Ectodermal cell (in vitro differentiated cells): ENCODE measurements around the gene PTOV1.

ENCODE experiments used
- H3K27ac ChIP-seq: 2 replicates; pipeline ENCODE4 v1.7.0; 2013; ENCODE audit warnings: mild to moderate bottlenecking, low read depth, low read length; ENCODE audit not compliant: insufficient read depth, poor library complexity, severe bottlenecking
- H3K27me3 ChIP-seq: 2 replicates; pipeline ENCODE4 v1.7.0; 2013; ENCODE audit warnings: mild to moderate bottlenecking, low read length; ENCODE audit not compliant: insufficient read depth, control insufficient read depth, poor library complexity, severe bottlenecking
- H3K36me3 ChIP-seq: one replicate; pipeline ENCODE4 v1.7.0; 2013; ENCODE audit warnings: low read length; ENCODE audit not compliant: control insufficient read depth, insufficient read depth
- H3K4me1 ChIP-seq: one replicate; pipeline ENCODE4 v1.7.0; 2013; ENCODE audit warnings: low read length; ENCODE audit not compliant: control insufficient read depth, insufficient read depth
- H3K4me3 ChIP-seq: 2 replicates; pipeline ENCODE4 v1.7.0; 2013; ENCODE audit warnings: low read depth, low read length, control low read depth; ENCODE audit not compliant: insufficient read depth
- H3K9me3 ChIP-seq: 2 replicates; pipeline ENCODE4 v1.7.0; 2013; ENCODE audit warnings: mild to moderate bottlenecking, low read length, moderate library complexity; ENCODE audit not compliant: control insufficient read depth
- WGBS, 2 experiments: methylation state at CpG; one replicate each; pipeline ENCODE4 v1.1.7; 2013; ENCODE audit warnings: missing lambda C conversion rate in 2 of 2; 5-methylcytosine and 5-hydroxymethylcytosine counted together

Gene PTOV1

DNA sequence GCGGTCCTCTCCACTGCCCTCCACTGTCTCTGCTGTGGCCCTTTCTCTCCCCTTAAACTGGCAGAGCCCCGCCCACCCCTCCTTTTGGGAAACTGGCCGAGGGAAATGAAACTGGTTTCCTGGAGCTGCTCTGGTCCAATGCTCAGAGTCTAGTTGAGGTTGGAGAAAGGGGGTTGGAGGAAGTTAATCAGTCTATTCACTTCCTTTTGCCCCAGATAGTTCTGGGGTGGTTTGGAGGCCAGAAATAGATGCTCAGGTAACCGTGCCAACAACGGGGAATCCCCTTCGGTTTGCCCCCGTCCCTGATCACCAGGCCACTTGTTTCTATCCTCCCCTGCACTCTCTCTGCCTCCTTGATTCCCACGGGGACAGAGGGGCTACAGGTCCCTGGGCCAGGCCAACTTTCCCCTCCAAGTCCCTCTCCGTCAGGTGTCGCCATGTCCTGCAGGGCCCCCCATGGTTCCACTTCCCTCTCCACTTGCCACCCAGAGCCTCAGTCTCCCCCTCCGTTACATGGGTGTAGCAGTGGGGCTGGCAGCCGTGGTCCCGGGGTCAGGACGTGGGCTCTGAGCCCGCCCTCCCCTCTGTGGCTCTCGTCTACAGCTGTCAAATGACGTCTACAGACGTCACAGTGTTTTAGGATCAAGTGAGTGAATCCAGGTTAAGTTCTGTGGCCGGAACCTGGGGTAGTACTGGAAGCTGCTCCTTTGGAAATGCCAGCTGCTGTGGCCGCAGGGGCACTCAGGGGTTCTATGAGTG, 46.1 kb downstream of the PTOV1 start, which contains the start of gene IL4I1:
Gene IL4I1 (minus strand): TSS at position 25 of the 759 bp plus-strand sequence. CDS start 727 bp downstream, outside the sequence.
- WGBS, 2 experiments: 67 to 69% methylated on average over 20 of the region's 20 CpGs
- Histone ChIP-seq H3K4me3 (no peak within 1 kb of the TSS), H3K4me1 (peaks cover 8% of the 10 kb centered on the region), H3K27ac (no peak within 1 kb of the TSS), H3K27me3 (no peaks in the 10 kb centered on the region), H3K9me3 (no peaks in the 10 kb centered on the region), H3K36me3 (no peaks in the 10 kb centered on the region)

DNA sequence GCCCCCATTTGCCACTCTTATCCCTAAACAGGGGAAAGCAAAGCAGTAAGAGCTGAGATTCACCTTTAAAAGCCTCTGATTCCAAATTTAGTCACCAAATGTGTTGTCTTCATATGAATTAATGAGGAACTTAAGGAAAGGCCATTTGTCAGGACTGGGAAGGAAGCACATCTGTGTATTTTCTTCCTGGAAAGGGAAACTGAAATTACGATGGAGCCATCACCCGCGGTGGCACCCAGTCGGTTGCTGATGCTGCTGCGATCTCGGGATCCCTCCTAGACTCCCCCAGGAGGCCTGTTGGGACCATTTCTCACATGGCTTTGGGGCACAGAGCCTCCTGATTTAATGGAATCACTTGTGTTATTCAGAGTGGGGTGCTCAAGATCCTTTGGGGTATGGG, 53.2 kb downstream of the PTOV1 start:
- WGBS, 2 experiments: 92 to 93% methylated on average over 6 of the region's 6 CpGs
- Histone ChIP-seq H3K4me1 (no peaks in the 10 kb centered on the region), H3K27me3 (no peaks in the 10 kb centered on the region), H3K9me3 (no peaks in the 10 kb centered on the region), H3K27ac (no peak overlapping the region), H3K4me3 (no peak overlapping the region), H3K36me3 (peaks cover 28% of the 10 kb centered on the region)

DNA sequence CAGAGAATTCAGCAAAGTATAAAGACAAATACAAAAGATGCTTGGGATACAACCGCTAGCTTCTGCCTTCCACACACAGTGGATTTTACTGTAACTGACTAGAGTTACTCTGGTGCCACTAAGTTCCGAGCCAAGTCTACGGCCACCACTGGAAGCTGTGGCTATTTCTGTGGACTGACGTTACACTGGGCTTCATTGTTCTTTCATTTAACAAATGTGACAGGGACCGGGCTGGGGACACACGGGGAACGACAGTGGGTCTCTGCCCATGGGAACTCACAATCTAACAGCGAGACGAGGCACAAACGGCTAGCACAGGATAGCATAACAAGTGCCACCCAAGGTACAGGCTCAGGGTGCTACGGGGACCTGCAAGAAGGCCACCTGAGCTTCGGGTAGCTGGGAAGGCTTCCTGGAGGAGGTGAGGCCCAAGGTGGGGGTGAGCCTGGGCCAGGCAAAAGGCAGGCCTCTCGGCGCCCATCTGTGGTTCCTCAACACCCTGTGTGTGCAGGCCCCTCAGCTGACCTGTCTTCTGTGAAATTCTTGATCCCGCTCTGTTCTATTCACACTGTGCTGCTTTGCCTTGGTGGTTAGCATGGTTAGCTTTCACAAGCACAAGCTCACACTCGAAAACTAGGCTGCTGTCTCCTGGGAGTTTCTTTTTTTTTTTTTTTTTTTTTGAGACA, 56.1 kb downstream of the PTOV1 start:
- Histone ChIP-seq H3K27me3 (no peaks in the 10 kb centered on the region), H3K36me3 (peaks cover 35% of the 10 kb centered on the region), H3K4me3 (no peak overlapping the region), H3K9me3 (no peaks in the 10 kb centered on the region), H3K4me1 (no peaks in the 10 kb centered on the region), H3K27ac (no peak overlapping the region)
- 93 to 95% methylated on average over 16 of the region's 16 CpGs for WGBS, 2 experiments

DNA sequence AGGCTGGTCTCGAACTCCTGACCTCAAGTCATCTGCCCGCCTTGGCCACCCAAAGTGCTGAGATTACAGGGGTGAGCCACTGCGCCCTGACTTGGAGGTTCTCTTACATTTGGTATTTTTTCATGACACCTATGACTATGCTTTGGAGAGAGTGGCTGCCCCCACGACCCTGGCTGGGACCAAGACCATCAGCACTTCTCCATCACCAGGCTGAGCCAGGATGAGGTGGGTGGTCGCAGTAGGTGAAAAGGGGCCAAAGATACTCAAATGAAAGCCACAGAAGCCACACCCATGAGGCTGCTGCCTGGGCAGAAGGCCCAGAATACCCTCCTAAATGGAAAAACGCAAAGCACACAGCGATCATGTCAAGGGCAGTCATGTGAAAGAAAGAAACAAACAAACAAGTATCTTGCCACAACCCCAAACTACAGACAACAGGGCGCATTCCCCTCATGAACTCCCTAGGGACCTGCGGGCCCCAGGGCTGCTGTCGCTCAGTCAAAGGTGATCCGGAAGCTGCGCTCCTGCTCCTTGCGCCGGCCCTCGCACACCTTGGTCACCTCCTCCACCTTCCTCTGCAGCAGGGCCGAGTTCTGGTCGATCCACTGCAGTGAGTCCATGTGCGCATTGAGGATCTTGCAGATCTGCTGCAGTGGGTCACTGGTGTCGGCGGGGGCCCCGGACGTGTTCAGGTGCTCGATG, 56.9 kb downstream of the PTOV1 start:
- WGBS, 2 experiments: 96% methylated on average over 23 of the region's 23 CpGs
- Histone ChIP-seq H3K27ac (no peak overlapping the region), H3K27me3 (no peaks in the 10 kb centered on the region), H3K9me3 (no peaks in the 10 kb centered on the region), H3K4me1 (no peaks in the 10 kb centered on the region), H3K36me3 (peaks cover 39% of the 10 kb centered on the region), H3K4me3 (no peak overlapping the region)

DNA sequence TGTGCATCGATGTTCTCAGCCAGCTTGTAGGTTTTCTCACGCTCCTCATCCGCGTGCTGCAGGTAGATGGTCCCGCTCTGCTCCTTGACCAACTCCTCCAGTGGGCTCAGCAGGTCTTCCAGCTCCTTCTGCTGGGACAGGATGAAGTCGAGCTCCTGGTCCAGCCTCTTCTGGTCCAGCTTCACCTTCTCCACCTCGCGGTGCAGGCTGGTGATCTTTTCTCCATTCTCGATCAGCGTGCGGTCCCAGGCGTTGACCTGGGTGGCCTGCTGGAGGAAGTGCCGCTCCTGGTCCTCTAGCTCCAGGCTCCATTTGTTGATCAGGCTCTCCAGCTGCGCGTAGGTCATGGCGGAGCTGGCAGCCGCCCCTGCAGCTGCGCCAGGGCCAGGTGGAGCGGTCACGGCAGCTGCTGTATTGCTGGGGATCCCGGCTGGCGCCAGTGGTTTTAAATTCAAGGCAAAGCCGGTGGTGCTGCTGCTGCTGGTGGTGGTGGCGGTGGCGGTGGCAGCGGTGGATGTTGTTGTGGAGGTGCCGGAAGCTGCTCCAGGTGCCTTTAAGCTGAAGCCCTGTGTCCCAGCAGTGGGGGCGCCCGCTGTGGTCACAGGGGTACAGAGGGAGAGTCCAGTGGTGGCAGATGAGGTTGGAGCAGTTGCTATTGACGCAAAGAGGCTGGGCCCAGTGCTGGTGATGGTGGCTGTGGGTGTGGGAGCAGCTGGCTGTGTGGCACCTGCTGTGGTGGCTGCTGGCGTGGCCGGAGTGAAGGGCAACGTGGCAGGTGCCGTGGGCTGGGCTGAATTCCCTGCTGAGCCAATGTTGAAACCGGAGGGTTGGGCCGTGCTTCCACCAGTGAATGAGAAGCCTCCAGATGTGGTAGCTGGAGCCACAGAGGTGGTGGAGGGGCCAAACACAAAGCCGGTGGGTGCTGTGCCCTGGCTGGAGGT, 57.8 kb downstream of the PTOV1 start:
- WGBS, 2 experiments: 96 to 97% methylated on average over 37 of the region's 37 CpGs
- H3K27ac ChIP-seq: no peak overlapping the region
- H3K4me3 ChIP-seq: no peak overlapping the region
- H3K9me3 ChIP-seq: no peaks in the 10 kb centered on the region
- H3K27me3 ChIP-seq: no peaks in the 10 kb centered on the region
- H3K36me3 ChIP-seq: peaks cover 42% of the 10 kb centered on the region
- no peaks in the 10 kb centered on the region for H3K4me1 ChIP-seq

DNA sequence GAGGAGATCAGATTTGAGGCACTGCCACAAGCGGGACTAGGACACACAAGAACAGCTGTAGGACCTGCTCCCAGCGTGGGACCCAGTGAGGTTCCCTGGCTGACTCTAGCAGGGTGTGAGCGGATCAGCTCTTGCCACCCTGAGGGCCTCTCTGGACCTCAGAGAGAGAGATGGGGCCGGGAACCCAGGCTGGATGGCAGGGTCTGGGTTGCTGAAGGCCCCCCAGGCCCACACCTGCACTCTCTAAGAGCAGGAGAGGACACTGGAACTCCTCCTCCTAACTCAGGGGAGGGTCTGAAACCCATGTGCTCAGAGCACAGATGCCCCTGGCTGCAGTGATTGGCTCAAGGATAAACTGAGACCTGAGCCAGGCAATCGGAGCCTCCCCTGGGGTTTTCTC, 59.2 kb downstream of the PTOV1 start:
- WGBS, 2 experiments: 94 to 96% methylated on average over 5 of the region's 5 CpGs
- Histone ChIP-seq H3K27ac (no peak overlapping the region), H3K9me3 (no peaks in the 10 kb centered on the region), H3K36me3 (peaks cover 49% of the 10 kb centered on the region), H3K4me3 (no peak overlapping the region), H3K4me1 (no peaks in the 10 kb centered on the region), H3K27me3 (no peaks in the 10 kb centered on the region)
